GM21390 (cell line): ENCODE results near the gene FRAS1.
"Not testable (repeated sequence)": the region's sequence is repeated elsewhere in the genome, so short reads cannot be mapped to it uniquely, and the experiment has no call there.

Experiments used
- ATAC-seq: cut with Tn5 transposase; IDR thresholded peaks from one replicate; pipeline ENCODE4 v1.9.1; 2021; ENCODE audit not compliant: unreplicated experiment

Gene FRAS1

GRCh38 chr4:78208896-78209295 lies 151.8 kb downstream of the FRAS1 start:
- not testable (repeated sequence) for ATAC-seq

- no peak for ATAC-seq
Observed at GRCh38 chr4:78210694-78211410, 153.7 kb downstream of the FRAS1 start.

- ATAC-seq, result no peak
Observed at GRCh38 chr4:78213218-78213617, 156.1 kb downstream of the FRAS1 start.

- ATAC-seq, result no peak
Observed at GRCh38 chr4:78214078-78214477, 157.0 kb downstream of the FRAS1 start.

- no peak for ATAC-seq
Observed at GRCh38 chr4:78217557-78217956, 160.4 kb downstream of the FRAS1 start.

GRCh38 chr4:78218260-78218659 lies 161.1 kb downstream of the FRAS1 start:
- ATAC-seq, result no peak

GRCh38 chr4:78219825-78220224 lies 162.7 kb downstream of the FRAS1 start:
- no peak for ATAC-seq

GRCh38 chr4:78220283-78220682 lies 163.2 kb downstream of the FRAS1 start:
- no peak for ATAC-seq

- no peak for ATAC-seq
Observed at GRCh38 chr4:78222575-78223186, 165.6 kb downstream of the FRAS1 start.

GRCh38 chr4:78225236-78225635 lies 168.1 kb downstream of the FRAS1 start:
- ATAC-seq, result no peak

- no peak for ATAC-seq
Observed at GRCh38 chr4:78226279-78226678, 169.2 kb downstream of the FRAS1 start.

GRCh38 chr4:78227411-78228057 lies 170.4 kb downstream of the FRAS1 start:
- ATAC-seq, result no peak

- no peak for ATAC-seq
Observed at GRCh38 chr4:78235800-78236199, 178.7 kb downstream of the FRAS1 start.

GRCh38 chr4:78237360-78237759 lies 180.2 kb downstream of the FRAS1 start:
- no peak for ATAC-seq

GRCh38 chr4:78242071-78242470 lies 184.9 kb downstream of the FRAS1 start:
- ATAC-seq, result no peak

- ATAC-seq, result no peak
Observed at GRCh38 chr4:78244705-78245485, 187.8 kb downstream of the FRAS1 start.

GRCh38 chr4:78247536-78248285 lies 190.6 kb downstream of the FRAS1 start:
- no peak for ATAC-seq

- no peak for ATAC-seq
Observed at GRCh38 chr4:78250500-78250899, 193.4 kb downstream of the FRAS1 start.

GRCh38 chr4:78252773-78253172 lies 195.7 kb downstream of the FRAS1 start:
- not testable (repeated sequence) for ATAC-seq

GRCh38 chr4:78254893-78255292 lies 197.8 kb downstream of the FRAS1 start:
- ATAC-seq, result no peak

GRCh38 chr4:78265006-78265405 lies 207.9 kb downstream of the FRAS1 start:
- ATAC-seq, result no peak
